ENCODE measurements around the gene RPS15.

DNA sequence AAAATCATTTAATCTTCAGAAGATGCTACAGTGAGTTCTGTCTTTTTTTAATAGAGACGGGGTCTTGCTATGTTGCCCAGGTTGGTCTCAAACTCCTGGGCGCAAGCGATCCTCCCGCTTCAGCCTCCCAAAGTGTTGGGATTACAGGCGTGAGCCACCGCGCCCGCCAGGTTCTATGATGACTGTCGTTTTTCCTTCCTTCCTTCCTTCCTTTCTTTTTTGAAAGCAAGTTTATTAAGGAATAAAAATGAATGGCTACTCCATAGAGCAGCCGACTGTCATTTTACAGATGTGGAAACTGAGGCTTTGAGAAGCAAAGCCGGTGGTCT, 36.3 kb upstream of the RPS15 start:
- TF ChIP-seq, protein P1, sequence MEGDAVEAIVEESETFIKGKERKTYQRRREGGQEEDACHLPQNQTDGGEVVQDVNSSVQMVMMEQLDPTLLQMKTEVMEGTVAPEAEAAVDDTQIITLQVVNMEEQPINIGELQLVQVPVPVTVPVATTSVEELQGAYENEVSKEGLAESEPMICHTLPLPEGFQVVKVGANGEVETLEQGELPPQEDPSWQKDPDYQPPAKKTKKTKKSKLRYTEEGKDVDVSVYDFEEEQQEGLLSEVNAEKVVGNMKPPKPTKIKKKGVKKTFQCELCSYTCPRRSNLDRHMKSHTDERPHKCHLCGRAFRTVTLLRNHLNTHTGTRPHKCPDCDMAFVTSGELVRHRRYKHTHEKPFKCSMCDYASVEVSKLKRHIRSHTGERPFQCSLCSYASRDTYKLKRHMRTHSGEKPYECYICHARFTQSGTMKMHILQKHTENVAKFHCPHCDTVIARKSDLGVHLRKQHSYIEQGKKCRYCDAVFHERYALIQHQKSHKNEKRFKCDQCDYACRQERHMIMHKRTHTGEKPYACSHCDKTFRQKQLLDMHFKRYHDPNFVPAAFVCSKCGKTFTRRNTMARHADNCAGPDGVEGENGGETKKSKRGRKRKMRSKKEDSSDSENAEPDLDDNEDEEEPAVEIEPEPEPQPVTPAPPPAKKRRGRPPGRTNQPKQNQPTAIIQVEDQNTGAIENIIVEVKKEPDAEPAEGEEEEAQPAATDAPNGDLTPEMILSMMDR (conservative IDR thresholded peaks at IDR 0.05), result peak; percentile 68; the same call in 1 of the 2 replicates
- no peak for TF ChIP-seq ZFX (IDR thresholded peaks at IDR 0.05)
